ENCODE results near the gene BIVM. TPM values are rescaled to one million over a fixed set of nuclear protein-coding genes. Genes with fewer than 3 reads are reported as not detected.

Gene BIVM
- total and polyA plus RNA-seq, 2 of the 4 experiments (the other 2 are of a cell fraction): 7.2 to 12.2 TPM

DNA sequence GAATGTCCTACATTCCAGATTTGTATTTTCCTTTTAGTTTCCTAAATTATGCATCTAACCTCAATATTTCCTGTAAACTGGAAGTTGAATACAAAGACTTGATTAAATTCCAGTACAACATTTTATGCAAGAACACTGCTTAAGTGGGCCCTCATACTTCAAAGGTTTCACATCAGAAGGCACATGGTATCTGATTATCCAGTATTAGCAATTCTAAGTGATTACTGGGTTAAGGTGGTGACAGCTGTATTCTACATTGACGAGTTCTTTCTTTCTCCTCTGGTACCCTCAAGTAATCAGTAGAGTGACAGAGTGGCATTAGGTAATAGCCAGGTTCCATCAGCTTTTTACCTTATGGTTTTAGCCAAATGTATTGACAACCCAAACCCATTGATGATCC lies 18.3 kb downstream of the BIVM start:
- POLR2A ChIA-PET (ENCODE audit: unreplicated experiment): no interaction called here
- Histone ChIP-seq H3K36me3 (ENCODE audit: control insufficient read depth, insufficient read depth, low read length) (peaks cover 9% of the 10 kb centered on the region), H2AK9ac (replicated peaks; ENCODE audit: low read depth, low read length, poor library complexity) (no peak overlapping the region)

More for the DNA sequence above, 18.3 kb downstream of the BIVM start:
- Histone ChIP-seq H3K4me3 (ENCODE audit: insufficient read depth, low read depth, low read length) (no peak overlapping the region), H2BK20ac (ENCODE audit: low read depth, low read length) (no peak overlapping the region), H2BK15ac (ENCODE audit: low read depth, low read length) (no peak overlapping the region), H3K4me1 (ENCODE audit: control insufficient read depth, insufficient read depth, low read length) (peaks cover 4% of the 10 kb centered on the region), H2BK120ac (ENCODE audit: low read depth, low read length) (no peak overlapping the region), H3K9me1 (ENCODE audit: insufficient read depth, low read length) (peaks cover 9% of the 10 kb centered on the region; the same call in 1 of the 2 replicates), H2AFZ (replicated peaks; ENCODE audit: low read length, poor library complexity) (no peak overlapping the region), H3K23ac (ENCODE audit: low read depth, low read length) (no peak overlapping the region), H3K27me3 (ENCODE audit: control insufficient read depth, insufficient read depth, low read length) (no peaks in the 10 kb centered on the region), H3K27ac (ENCODE audit: insufficient read depth, low read length) (no peak overlapping the region), H3K4me2 (ENCODE audit: low read depth, low read length) (no peak overlapping the region), H3K9ac (ENCODE audit: low read depth, low read length) (no peak overlapping the region), H4K5ac (ENCODE audit: low read depth, low read length) (no peak overlapping the region), H4K91ac (ENCODE audit: insufficient read depth, low read depth, low read length) (no peak overlapping the region), H3K9me3 (ENCODE audit: control insufficient read depth, insufficient read depth, low read length) (no peaks in the 10 kb centered on the region), H3K14ac (replicated peaks; ENCODE audit: low read depth, low read length) (no peak overlapping the region), H4K8ac (ENCODE audit: low read depth in 2 of 2, low read length in 2 of 2) (no peak overlapping the region), H2AK5ac (ENCODE audit: low read depth, low read length) (no peak overlapping the region), H3K4ac (ENCODE audit: low read depth, low read length) (no peak overlapping the region), H4K20me1 (ENCODE audit: insufficient read depth, low read length) (no peaks in the 10 kb centered on the region), H3K56ac (ENCODE audit: extremely low read depth, insufficient read depth, low read length) (no peak overlapping the region), H3K79me1 (ENCODE audit: low read depth in 1 of 2, low read length in 2 of 2) (peaks cover 21 to 34% of the 10 kb centered on the region in 2 experiments), H2BK5ac (ENCODE audit: low read depth, low read length, poor library complexity, severe bottlenecking) (no peak overlapping the region), H3K18ac (ENCODE audit: low read depth, low read length) (no peak overlapping the region)
- in situ Hi-C loops (cut with MboI; ENCODE audit: low sequenced_read_pairs) (no loop called here), dilution Hi-C loops (cut with HindIII; ENCODE audit: low sequenced_read_pairs, unreplicated experiment) (no loop called here), intact Hi-C loops (cut with micrococcal nuclease) (no loop called here)
- DNase-seq (no peak), ATAC-seq (ENCODE audit: low read depth) (no peak)
- no CpG with 5 or more reads among the region's 1 CpG for WGBS, 2 experiments (ENCODE audit: extremely low coverage in 2 of 2, insufficient read length in 1 of 2)
- TF ChIP-seq BHLHE40 (IDR thresholded peaks at IDR 0.05; ENCODE audit: low read depth, low read length) (no peak), CHD1 (IDR thresholded peaks at IDR 0.05; ENCODE audit: low read depth, low read length) (no peak), MAZ (IDR thresholded peaks at IDR 0.05; ENCODE audit: borderline replicate concordance, low read depth, low read length) (no peak), RFX5 (IDR thresholded peaks at IDR 0.05; ENCODE audit: low read depth, low read length) (no peak), MAFK (IDR thresholded peaks at IDR 0.05; ENCODE audit: low read depth, low read length) (no peak), FOS (IDR thresholded peaks at IDR 0.05; ENCODE audit: low read depth, low read length) (no peak), SMC3 (IDR thresholded peaks at IDR 0.05; ENCODE audit: low read depth, low read length) (no peak)
- TF ChIP-seq, protein P1, sequence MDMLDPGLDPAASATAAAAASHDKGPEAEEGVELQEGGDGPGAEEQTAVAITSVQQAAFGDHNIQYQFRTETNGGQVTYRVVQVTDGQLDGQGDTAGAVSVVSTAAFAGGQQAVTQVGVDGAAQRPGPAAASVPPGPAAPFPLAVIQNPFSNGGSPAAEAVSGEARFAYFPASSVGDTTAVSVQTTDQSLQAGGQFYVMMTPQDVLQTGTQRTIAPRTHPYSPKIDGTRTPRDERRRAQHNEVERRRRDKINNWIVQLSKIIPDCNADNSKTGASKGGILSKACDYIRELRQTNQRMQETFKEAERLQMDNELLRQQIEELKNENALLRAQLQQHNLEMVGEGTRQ (IDR thresholded peaks at IDR 0.05; ENCODE audit: low read depth, low read length): no peak
- TF ChIP-seq, protein P2, sequence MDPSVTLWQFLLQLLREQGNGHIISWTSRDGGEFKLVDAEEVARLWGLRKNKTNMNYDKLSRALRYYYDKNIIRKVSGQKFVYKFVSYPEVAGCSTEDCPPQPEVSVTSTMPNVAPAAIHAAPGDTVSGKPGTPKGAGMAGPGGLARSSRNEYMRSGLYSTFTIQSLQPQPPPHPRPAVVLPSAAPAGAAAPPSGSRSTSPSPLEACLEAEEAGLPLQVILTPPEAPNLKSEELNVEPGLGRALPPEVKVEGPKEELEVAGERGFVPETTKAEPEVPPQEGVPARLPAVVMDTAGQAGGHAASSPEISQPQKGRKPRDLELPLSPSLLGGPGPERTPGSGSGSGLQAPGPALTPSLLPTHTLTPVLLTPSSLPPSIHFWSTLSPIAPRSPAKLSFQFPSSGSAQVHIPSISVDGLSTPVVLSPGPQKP (IDR thresholded peaks at IDR 0.05; ENCODE audit: borderline replicate concordance, low read depth, low read length): no peak
- BruUV-seq (replicated peaks): no TSS peak
- CTCF ChIA-PET: no interaction called here
